CD4-positive, alpha-beta T cell treated with Interleukin-15 for 4 hours (primary cell): ENCODE measurements around the gene TBX15.

ENCODE experiments used
- DNase-seq: peaks from one replicate; pipeline ENCODE4 v3.0.0-alpha.2; 2020; ENCODE audit warnings: low spot score

Gene TBX15

DNA sequence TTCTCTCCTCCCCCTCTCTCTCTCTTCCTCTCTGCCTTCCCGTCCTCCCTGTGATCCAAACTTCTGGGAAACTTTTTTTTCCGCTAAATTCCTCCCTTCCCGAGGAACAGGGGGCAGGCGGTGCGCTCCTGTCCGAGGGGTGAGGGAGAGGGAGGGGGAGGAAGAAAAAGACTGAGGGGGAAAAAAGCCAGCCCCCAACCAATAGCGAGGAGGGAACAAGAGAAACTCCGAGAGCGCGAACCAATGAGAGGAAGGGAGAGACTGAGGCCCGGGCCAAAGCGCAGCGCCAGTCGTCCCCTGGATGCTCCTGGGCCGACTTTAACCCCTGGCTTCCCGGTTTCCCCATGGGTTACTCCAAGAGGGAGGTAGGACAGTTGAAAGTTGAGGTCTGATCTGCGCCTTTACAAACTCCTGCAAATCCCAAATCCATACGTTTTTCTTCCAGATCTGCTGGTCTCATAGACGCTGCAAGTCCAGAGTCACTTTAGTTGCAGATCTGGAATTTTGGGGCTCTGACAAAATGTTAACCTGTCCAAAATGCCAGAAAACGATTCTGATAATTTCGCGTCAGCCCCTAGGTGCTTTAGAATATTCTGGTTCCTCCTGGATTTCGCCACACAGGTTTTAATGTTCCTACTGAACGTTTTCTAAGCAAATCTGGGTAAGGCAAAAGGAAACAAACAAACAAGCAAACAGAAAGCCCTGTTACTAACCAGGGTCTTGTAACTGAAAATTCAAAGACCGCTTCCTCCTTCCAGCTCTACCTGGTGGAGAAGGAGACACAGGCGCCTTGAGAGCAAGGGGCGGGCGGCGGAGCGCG is at the start of gene TBX15:
Gene TBX15 (minus strand): TSS at position 158 of the 820 bp plus-strand sequence. CDS start 548 bp downstream, outside the sequence.
- no peak for DNase-seq

DNA sequence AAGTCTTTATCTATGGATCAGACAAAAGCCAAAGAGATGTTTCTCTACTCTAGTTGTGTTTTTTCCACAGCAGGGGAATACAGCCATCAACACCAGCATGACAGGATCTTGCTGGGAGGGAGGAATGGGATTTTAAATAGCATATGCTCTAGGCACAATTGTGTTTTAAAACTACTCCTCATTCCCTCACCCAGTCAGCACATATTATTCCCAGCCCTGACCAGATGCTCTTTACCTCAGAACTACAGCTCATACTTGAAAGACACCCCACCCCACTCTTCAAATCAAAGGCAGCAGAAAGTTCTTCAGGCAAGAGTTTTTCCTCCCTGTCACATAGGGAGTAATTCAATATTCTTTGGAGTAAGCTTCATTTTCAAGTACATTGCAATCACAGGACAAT is 46.2 kb upstream of the TBX15 start:
- no peak for DNase-seq

DNA sequence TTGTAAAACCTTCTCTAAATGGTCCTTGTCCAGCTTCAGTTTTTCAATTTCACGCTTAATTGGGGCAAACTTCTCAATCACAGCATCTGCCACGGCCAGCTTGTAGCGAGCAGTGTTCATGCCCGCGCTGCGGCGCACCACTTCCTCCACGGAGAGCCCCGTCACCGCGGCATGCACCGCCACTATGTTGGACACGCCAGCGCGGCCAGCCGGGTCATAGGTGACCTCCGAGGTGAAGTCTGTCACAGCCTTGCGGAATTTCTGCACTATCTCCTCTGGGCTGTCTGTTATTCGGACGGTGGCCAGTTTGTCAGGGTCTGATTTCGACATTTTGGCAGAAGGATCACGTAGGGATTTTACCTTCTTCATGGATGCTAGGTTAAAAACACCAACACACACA is 44.8 kb upstream of the TBX15 start:
- no peak for DNase-seq

DNA sequence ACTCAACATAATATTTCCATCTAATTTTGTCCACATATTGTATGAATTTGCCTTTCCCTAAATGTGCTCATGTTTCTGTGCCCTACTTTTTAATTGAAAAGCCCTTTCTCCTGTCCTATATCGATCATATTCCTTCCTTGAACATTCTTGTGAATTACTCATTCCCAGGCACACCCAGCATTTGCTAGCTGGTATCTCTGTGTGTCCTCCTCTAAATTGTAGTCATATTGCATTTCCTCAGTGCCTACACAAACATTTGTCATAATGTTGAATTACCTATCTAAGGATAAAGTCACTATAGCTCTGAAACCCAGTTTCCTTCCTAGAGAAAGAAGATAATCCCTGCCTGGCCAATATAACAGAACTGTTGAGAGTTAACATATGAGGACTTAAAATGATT is 39.6 kb upstream of the TBX15 start:
- no peak for DNase-seq

DNA sequence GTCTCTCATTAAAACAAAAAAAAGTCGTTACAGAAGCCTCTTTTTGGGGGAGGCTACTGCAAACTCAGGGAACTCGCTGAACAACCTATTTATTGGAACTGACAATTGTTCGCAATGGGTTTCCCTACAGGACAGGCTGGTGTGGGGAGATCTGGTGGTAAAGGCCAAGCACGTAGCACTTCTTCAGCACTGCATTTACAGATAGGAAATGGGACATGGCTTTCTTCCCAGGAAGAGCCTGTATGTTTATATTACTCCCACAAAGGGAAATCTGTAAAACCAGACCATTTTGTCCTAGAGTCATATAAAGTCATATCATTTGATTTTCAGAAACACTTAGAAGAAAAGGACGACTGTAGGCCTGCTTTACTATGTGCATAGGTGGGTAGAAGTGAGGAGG is 38.8 kb upstream of the TBX15 start:
- no peak for DNase-seq

DNA sequence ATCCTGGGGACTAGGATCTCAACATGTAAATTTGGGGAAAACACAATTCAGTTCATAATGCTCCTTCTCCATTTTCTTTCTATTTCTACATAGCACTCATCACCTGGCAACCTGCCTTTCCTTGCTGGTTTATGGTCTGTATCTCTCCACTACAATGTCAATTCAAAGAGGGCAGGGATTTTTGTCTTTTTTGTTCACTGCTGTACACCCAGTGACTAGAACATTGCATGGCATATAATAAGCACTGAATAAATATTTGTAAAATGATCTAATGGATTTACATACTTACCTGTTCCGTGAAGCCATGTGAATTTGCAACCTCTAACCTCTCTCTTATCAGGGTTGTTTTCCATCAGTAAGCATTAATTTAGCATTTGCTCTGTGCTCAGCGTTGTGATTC is 27.4 kb upstream of the TBX15 start:
- DNase-seq = no peak

DNA sequence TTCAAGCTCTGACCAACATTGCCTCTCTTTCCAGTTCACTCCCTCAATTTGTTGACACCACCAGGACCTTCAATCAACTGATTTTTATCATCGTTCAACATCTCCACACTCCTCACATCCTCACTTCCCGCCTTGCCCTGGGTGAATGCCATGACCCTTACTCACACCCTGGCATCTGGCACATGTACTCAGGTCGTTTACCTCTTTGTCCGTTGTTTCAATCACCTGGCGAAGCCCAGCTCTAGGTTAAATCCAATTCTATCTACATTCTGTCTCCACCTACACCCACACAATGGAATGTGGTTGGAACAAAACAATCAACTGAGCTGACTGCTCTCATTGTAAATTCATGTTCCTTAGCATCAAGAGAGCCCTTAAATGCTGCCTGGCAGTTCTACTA is 24.2 kb upstream of the TBX15 start:
- DNase-seq = no peak

DNA sequence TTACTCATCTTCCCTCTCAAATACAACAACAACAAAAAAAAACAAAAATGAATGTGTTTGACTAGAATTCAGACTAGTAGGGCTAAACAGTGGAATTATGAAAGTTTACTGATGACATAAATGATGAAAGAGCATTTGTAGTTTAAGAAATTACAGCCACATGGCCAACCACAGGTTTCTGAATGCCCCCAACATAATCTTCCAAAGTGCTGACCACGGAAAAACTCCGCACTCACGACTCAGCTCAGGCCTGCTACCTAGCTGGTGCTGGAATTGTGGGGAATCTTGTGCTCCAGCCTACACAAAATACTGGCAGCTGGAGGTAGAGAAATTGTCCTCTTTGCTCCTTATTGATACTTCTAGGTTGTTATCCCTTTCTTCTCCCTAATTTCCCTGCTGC is 23.6 kb upstream of the TBX15 start:
- DNase-seq = no peak

DNA sequence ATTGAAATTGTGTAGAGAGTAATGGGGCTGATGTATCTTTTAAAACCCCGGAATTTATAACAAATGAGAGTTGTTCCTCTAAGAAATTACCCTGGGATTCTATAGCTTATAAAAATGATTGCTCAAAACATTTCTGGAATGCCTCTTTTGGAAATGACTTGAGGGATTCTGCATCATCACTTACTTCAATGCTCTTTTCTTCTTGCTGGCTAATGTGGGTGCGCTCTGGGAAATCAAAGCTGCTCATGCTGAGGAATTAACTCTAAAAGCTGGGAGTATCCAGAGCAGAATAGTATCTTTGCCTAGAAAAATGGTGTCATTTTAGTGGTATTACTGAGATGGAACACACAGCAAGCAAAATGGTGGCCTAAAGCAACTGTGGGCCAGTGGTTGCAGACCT is 23.0 kb upstream of the TBX15 start:
- DNase-seq = no peak

DNA sequence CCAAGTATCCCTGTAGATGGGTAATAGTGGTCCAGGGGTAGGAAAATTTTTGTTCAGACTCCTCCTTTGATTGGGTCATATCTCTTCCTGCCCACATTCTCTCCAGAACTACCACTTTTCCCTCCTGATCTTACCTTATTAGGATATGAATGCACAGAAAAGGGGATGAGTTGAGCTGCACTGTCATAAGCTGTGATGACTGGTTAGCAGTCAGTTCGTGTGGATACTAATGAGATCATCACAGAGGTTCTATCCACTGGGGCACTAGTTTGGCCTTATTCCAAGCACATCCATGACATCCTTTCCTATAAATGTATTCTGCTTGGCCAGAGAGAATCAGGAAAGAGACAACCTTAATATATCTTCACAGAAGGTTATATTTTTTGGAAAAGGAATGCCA is 22.1 kb upstream of the TBX15 start:
- no peak for DNase-seq

DNA sequence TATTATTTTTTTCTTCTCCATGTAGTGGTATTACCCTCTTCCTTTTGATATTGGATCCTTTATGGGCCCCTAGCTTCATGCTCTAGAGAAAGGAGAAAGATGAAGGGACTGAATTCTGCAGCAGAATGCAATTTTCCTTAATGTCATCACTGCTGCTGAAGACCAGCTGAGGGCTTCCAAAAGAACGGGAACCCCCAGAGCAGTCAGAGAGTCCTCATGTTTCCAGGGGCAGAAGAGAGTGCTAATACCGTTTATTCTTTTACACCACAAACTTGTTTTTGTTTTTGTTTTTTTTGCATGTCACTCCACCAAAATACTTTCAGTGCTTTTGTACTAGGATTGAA is 21.1 kb upstream of the TBX15 start:
- DNase-seq = no peak

DNA sequence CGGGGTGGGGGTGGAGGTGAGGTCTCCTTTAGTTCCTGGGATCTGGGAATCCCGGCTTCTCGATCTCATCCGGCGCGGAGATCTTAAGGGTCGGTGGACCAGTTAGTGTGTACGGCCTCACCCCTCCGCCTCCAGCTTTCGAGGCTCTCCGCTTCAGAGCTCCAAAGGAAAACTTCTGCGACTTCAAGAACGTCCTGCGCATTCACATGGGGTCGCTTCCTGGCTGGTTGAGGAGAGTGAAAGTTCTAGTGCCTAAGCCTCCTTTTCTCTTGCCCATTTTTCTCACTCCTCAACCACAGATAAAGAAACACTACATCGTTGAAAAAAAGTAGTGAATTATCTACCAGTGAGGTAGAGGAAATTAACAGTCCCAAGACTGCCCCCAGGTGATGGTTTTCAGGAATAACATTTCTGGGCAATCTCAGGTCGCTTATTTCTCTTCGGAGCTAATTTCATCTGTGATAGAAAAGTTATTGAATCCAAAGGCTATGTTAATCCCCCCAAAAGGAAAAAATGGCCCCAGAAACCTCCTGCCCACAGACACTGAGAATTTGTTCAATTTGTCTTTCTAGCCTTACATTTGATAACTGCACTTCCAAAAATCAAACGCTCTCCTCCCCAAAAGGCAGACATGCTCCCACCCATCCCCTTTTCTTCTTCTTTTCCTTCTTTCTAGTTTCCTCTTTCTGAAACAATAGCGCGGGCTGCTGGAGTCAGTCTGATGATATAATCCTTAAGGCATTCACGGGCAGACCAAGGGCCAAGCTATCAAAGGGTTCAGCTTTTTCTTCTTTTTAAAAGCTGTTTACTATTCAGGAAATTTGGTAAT is 20.6 kb upstream of the TBX15 start:
- DNase-seq = no peak

DNA sequence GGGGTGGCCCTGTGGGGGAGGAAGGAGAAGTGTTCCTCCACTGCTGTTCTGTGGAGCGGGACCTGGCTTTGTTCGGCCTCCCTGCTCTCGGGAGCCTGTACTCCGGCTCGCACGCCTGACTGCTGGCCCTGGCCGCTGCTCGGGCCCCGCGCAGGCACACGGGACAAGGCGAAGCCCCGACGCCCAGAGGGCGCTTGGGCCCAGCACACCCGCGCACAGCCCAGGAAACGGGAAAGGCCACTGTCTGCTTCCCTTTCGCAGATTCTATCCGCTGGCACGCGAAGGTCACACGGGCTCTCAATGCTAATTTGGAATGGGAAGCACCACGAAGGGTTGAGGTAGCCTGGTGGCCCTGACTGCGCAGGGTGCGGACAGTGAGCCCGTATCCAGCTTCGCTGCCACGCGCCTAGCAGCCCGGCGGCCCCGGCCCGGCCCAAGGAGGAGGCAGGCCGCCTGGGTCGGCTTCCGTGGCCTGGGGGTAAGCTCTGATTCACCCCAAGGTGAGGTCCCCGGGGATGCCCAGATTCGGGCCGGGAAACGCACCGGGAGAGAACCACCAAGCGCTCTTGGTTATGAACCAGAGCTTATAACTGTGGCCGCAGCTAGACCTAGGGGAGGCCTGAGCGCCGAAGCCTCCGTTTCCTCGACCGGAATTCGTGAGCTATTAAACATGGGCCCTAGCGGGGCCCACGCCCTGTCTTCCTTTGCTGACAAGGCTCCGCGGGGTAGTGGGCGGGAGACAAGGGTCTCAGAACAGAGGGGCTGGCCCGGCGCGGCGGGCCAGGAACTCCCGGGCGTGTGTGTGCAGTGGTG is 19.7 kb upstream of the TBX15 start:
- no peak for DNase-seq

DNA sequence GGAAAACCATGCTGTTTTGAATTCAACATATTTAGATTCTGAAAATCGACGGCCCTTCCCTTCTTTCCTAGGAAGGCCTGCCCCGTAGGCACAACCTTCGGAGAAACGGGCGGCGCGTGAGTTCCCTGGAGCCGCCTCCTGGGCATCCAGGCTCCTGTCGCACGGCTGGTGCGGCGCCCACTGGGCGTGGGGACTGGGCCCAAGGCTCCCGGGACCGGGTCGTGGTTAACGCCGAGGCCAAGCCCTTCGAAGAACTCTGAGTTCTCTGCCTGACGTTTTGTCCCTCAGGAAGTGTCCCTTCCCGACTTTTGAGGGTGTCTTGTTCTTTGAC is 19.2 kb upstream of the TBX15 start:
- no peak for DNase-seq

DNA sequence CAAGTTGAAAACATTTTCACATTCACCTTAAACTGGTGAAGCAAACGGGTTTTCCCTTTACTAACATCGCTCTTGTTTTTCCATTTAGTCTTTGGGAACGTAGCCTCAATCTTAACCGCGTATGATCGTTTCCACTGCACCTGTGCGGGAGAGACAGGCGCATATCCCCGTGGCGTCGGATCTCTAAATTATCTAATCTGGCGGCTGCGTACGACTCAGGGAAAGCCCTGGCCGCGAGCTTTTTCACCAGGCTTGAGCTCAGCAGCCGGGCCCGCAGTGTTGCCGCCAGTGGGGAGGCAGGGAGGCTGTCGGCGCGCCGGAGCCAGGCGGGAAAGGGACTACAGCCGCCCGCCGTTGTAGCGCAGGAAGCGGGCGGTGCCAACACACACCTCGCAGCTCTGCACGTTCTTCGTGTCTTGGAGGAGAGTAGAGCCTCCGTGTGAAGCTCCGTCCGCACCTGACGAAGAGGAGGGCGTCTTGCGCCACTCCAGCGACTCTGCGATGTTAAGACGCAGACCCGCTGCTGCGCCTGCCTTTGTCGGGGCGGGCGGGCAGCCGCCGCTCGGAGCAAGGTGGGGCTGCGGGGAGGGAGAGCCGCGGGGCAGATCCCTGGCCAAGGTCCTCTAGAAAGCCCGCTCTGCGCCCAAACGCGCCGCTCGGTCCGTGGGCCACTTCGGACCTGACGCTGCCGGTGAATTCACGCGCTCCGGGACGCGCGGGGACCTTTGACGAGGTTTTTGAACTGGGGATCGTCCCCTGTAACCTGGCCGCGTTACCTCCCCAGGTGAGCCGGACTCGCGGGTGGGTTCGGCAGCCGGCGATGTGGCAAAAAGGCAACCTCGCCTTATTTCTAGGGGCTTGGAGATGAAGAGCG is 18.5 kb upstream of the TBX15 start:
- no peak for DNase-seq

DNA sequence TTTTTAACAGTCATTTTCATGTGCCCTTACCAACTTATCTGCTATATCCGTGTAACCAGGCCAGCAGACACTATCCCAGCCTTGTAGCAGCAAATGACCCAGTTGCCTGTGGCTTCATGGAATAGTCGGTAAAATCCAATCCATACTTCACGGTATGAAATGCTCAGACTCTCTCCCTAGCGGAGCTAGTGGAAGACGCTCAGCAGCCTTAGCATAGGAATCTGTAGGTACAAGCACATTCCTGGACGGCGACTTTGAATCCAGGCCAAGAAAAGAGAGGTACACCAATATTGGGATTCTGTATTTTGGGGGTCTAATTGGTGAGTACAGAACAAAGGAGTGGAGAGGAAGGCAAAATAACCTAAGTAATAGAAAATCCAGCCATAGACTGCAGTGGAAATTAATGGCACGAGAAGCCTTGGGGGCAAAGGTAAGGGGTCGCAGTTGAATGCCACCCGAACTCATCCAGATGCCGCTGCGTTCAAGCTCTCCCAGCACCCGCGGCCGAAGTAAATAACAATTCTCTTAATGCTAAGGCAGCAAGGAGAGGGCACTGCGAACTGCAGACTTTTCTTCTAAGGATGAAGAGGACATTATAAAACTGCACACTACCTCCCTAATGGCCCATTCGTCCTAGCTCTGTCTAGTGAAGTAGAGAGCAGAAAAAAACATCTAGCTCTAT is 17.7 kb upstream of the TBX15 start:
- DNase-seq = no peak

DNA sequence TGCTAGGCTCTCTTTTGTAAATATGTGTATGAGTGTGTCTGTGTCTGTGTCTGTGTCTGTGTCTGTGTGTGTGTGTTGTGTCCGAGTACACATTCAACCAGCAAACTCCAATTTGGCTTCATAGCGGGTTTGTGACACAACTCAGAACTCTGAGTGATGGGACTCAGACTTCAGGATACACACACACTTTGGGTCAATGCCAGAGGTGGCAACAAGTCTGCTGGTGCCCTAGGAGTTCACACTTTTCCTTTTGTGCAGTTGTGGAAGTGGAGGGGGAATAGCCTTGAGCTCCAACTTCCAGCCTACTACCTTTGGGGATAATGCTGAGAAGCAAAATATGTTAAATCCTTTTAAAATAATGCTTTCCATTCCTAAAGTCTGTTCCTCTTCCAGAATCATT is 16.6 kb upstream of the TBX15 start:
- no peak for DNase-seq

DNA sequence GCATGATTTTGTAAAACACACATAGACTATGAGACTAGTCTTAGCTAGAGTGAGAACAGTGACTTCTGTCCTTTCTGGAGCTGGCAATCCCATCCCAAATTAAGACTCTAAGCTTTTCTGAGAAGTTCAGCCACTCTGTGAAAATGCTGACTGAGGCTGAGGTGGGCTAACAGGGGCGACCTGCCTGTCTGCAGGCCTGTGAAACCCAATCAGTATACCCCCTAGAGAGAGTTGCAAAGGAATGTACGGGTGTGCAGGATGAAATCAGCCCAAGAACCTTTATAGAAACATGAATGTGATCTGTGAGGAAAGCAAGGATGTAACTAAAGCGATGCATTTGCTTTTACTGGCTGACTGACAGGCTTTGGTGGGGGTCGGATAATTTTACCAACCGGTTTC is 16.0 kb upstream of the TBX15 start:
- no peak for DNase-seq

DNA sequence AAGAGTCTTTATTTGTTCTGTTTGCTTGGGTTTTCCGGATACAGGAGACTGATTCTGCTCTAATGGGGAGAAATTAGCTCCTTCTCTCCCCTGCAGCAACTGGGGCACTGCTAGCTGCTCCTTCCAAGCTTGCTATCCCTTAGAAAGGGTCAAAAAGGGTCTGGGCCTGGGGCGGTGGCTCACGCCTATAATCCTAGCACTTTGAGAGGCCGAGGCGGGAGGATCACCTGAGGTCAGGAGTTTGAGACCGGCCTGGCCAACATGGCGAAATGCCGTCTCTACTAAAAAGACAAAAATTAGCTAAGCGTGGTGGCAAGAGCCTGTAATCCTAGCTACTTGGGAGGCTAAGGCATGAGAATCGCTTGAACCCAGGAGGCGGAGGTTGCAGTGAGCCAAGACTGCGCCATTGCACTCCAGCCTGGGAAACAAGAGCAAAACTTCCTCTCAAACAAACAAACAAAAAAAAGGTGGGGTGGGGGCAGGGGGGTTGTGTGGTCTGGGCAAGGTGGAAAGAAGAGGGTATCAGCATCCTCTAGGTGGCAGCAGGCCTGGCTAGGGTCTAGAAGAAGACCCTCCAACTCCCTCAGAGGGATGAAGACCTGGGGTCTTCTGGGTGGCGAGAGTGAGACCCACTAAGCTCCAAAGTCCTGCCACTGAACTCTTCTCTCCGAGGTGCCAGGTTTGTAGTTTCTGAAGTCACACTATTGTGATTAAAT is 15.4 kb upstream of the TBX15 start:
- DNase-seq = no peak

DNA sequence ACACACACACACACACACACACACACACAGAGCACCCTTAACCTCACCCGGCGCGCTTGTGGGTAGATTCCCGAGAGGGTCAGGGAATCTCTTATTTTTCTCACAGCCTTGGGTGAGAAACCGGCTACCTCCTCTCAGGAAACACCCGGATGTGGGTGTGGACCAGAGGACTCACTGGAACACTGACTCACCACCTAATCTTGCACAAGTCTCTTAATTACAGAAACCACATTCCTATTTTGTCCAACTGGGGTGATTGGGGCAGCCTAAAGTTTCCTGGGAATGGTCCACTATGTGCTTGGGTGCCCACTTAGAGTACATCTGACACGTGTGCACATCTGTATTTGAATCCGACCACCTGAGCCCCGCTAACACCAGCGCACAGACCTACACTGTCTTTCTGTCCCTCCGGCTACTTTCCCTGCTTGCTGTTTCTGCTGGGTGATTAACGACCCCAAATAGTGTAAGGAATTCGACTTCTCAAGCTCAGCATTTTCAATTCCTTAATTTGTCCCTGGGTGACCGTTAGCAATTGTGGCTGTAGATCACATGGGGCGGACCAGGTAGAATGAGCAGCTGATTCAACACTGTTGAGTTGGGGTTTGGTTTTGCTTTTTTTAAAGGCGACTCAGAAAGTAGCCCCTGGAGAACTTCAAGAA is 14.0 kb upstream of the TBX15 start:
- no peak for DNase-seq
